DMS53 treated with DMSO at 0.1 percent for 48 hours (cell line): ENCODE data around the gene TUBA1B.

ENCODE experiments used
- DNase-seq: peaks from one replicate; lab custom pipeline; 2025; ENCODE audit not compliant: unreplicated experiment; lab: John Stamatoyannopoulos, UW

The TUBA1B gene

DNA sequence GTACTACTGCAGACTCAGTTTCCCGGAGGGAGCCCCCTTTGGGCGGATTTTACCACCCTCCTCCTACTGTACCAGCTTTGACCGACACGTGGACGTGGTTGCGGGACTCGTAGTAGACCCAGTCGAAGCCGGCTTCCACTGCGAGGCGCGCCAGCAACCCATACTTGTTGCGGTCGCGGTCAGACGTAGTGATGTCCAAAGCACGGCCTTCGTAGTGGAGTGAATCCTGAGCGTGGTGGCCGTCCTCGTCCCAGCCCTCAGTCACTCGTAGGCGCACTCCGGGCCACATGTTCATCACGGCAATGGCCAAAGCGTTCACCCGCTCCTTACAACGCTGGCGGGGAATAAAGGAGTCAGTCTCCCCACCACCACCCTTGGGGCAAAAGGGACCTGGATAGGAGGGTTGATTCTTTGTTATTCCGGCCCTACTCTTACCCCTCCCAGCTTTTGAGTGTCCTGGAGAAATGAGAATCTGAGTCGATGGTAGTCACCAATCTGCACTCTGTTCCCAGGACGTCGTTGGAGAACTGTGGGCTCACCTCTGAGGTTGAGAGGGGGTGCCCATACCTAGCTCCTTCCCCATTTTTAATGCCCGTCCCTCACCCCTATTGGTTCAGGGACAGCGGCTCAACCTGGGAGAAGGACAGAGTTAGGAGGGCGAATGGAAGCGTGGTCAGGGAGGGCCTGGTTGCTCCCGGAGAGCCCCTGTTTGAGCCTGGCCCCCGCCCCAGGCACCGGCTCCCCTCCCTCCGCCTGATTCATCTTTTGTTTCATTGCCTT is 39.9 kb downstream of the TUBA1B start:
- DNase-seq, result no peak

DNA sequence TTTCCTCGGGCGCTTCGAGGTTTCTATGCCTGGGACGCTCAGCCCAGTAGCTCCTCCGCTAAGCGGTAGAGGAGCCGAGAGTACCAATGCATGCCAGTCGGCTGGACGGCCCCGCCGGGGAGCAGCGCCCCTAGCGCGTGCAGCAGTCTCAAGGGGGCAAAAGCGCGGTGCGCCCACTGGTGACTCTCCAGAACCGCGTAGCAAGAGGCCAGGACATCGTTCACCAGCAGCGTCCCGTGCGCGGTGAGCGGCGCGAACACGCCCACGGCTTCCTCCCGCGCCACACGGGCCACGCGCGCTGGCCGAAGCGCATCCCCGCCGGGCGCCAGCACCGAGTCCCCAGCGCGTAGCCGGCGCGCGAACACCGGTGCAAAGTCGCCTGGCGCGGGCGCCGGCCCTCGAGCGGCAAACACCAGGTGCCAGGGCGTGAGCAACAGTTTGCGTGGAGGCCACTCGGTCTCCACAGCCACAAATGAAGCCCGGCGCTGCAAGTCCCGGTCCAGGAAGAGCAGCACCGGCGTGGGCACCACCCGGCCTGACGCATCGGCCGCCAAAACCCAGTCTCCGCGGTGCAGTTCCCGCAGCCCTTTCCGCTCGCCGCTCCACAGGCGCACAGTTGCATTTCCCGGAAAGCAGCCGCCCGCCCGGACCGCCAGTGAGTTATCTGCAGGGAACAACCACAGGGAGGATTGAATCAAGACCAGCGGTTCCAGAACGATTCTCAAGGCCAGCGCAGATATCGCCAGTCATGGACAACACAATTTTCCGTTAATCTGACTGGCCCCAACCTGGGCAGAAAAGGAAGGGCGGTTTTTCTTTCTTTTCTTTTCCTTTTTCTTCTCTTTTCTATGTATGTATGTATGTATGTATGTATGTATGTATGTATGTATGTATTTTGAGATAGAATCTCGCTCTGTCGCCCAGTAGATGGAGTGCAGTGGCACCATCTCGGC is 41.1 kb downstream of the TUBA1B start:
- no peak for DNase-seq

GRCh38 chr12:49088932-49089330 is 42.3 kb downstream of the TUBA1B start:
- no peak for DNase-seq

GRCh38 chr12:49088150-49088931 is 42.9 kb downstream of the TUBA1B start:
- DNase-seq, result peak; percentile 91

DNA sequence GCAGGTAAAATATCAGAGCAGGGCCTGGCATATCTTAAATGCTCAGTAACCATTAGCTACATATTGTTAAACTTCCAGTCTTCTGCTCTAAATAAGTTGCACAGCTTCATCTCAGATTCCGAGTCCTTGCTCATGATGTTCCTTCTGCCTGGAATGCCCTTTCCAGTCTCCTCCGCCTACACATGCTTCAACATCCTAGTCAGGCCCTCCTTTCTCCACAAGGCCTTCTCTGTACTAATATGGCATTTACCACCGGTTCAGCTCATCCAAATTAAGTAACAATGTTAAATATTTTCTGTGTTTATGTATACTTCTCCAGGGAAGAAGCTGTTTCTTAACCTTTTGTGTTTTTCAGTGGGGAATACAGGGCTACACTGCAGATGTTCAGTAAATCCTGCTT is 45.1 kb downstream of the TUBA1B start:
- DNase-seq, result no peak

DNA sequence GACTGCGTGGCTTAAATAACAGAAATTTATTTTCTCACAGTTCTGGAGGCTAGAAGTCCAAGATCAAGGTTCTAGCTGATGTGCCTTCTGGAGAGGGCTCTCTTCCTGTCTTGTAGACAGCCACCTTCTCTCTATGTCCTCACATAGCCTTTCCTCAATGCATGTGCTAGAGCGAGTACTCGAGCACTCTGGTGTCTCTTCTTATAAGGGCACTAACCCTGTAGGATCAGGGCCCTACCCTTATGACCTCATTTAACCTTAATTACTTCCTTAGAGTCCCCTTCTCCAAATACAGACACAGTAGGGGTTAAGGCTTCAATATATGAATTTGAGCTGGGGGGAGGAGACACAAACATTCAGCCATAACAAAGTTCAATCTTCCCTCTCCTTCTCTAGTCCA is 46.8 kb downstream of the TUBA1B start:
- no peak for DNase-seq

DNA sequence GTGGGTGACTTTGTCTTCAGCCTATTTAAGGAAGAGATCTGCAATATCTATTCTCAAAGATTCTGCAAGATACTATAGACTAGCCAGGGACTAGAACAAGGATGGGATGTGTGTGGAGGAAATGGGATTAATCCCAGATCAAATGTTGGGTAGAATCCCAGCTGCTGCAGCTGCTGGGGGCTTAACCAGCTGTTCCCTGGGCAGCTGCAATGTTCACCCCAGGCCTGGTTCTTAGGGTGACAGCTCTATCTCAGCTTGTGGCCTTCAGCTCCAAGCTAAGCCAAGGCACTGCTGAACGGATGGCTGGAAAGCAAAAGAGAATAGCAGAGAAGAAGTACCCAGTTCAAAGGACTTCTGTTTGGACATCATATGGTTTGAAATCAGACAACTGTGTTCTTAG is 51.4 kb downstream of the TUBA1B start:
- DNase-seq, result no peak
